ENCODE measurements around the gene FAT2. TPM values are rescaled to one million over a fixed set of nuclear protein-coding genes. Genes with fewer than 3 reads are reported as not detected.

FAT2 gene
- total RNA-seq, 1 experiment from 2014 or later, result not detected

DNA sequence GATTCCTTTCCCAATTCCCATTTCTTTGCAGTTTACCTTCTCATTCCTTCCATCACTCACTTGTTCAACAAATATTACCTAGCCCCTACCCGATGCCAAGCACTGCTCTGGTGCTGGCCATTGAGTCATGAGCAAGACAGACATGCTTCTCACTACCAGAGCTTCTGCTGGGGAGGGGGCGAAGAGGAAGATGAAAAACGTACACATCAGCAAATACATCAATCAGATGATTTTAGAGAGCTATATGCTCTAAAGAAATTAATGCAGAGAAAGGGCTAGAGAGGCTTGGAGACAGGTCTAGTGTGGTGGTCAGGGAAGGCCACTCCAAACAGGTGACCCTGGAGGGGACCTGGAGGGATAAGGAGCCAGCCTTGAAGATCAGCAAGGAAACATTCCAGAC, 14.4 kb upstream of the FAT2 start:
- Histone ChIP-seq H3K4me2 (ENCODE audit: low read depth, low read length, poor library complexity, severe bottlenecking) (no peak overlapping the region), H3K9me2 (replicated peaks; ENCODE audit: insufficient read depth, low read length) (no peaks in the 10 kb centered on the region), H3K4me1 (ENCODE audit: low read length) (no peaks in the 10 kb centered on the region), H3K36me3 (ENCODE audit: insufficient read depth, low read length) (no peaks in the 10 kb centered on the region), H2AFZ (ENCODE audit: low read length) (no peak overlapping the region), H3K9me3 (ENCODE audit: low read length) (no peaks in the 10 kb centered on the region), H3K79me2 (ENCODE audit: low read length) (no peaks in the 10 kb centered on the region), H3K9ac (ENCODE audit: low read length) (no peak overlapping the region), H4K20me1 (ENCODE audit: insufficient read depth, low read depth, low read length) (no peaks in the 10 kb centered on the region), H3K27me3 (ENCODE audit: low read length) (no peaks in the 10 kb centered on the region), H3K4me3 (ENCODE audit: low read length) (no peak overlapping the region), H3K27ac (ENCODE audit: low read length) (no peak overlapping the region)
- DNase-seq, result no peak

DNA sequence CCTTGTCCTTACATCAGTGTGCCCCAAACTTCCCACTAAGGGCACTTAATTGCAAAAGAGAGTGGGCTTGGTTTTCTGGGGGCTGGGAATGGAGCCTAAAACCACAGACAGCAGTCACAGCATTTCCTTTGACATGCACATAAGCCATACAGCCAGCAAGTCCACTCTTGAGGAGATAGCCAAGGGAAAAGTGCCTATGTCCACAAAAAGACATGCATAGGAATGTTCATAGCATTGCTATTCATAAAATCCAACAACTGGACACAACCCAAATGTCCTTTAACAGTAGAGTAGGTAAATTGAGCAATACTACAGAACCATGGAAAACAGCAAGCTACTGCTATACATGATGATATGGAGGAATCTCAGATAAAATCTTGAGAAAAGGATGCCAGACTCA, 11.7 kb upstream of the FAT2 start:
- Histone ChIP-seq H3K9ac (ENCODE audit: low read length) (no peak overlapping the region), H3K27me3 (ENCODE audit: low read length) (no peaks in the 10 kb centered on the region), H3K4me1 (ENCODE audit: low read length) (no peaks in the 10 kb centered on the region), H3K9me2 (replicated peaks; ENCODE audit: insufficient read depth, low read length) (no peaks in the 10 kb centered on the region), H3K36me3 (ENCODE audit: insufficient read depth, low read length) (no peaks in the 10 kb centered on the region), H3K9me3 (ENCODE audit: low read length) (no peaks in the 10 kb centered on the region), H3K27ac (ENCODE audit: low read length) (no peak overlapping the region), H3K79me2 (ENCODE audit: low read length) (no peaks in the 10 kb centered on the region), H4K20me1 (ENCODE audit: insufficient read depth, low read depth, low read length) (no peaks in the 10 kb centered on the region), H2AFZ (ENCODE audit: low read length) (no peak overlapping the region), H3K4me2 (ENCODE audit: low read depth, low read length, poor library complexity, severe bottlenecking) (no peak overlapping the region), H3K4me3 (ENCODE audit: low read length) (no peak overlapping the region)
- no peak for DNase-seq

DNA sequence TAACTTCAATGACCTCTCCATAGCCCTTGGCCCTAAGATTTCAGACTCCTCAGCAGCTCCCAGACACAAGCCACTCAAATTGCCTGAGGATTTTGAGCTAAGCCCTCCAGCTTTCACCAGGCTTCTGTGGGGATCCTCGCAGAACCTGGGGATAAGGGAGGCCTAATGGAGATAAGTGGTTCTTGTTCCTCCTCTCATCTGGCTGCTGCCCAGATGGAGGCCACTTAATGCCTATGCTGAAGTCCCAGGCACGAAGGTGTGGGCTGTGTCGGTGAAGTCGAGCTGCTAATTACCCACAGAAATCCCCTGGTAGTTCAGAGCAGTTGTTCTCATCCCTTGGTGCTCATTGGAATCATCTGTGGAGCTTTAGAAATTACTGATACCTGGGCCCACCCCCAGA, 10.3 kb upstream of the FAT2 start:
- Histone ChIP-seq H3K4me3 (ENCODE audit: low read length) (no peak overlapping the region), H2AFZ (ENCODE audit: low read length) (no peak overlapping the region), H3K36me3 (ENCODE audit: insufficient read depth, low read length) (no peaks in the 10 kb centered on the region), H3K9me2 (replicated peaks; ENCODE audit: insufficient read depth, low read length) (no peaks in the 10 kb centered on the region), H4K20me1 (ENCODE audit: insufficient read depth, low read depth, low read length) (no peaks in the 10 kb centered on the region), H3K4me2 (ENCODE audit: low read depth, low read length, poor library complexity, severe bottlenecking) (no peak overlapping the region), H3K9me3 (ENCODE audit: low read length) (no peaks in the 10 kb centered on the region), H3K79me2 (ENCODE audit: low read length) (no peaks in the 10 kb centered on the region), H3K27me3 (ENCODE audit: low read length) (no peaks in the 10 kb centered on the region), H3K9ac (ENCODE audit: low read length) (no peak overlapping the region), H3K4me1 (ENCODE audit: low read length) (no peaks in the 10 kb centered on the region), H3K27ac (ENCODE audit: low read length) (no peak overlapping the region)
- DNase-seq, result no peak

DNA sequence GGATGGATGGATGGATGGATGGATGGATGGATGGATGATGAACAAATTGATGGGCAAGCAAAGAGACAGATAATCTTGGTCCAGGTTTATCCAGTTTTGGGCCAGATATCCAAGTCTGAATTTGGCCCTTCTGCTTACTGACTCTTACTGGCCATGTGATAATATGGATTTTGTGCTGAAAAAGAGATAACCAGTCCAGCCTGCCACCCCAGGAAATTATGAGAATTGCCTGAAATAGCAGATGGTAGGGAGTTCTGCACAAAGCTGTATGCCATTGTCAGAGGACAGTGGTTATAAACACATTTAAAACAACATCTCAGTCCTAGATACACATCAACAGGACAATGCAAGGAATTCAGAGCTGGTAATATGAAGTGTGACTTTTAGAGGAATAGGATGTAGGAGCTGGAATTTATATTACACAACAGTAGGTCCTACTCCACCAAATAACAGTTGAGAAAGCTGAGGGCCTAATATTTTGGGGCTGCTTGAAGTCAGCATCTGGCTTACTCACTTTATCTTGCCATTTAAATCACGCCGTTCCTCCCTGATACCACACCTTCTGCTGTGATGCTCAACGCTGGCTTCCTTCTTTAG, 9.0 kb upstream of the FAT2 start:
- no peaks in the 10 kb centered on the region for H3K9me3 ChIP-seq (ENCODE audit: low read length)
- H4K20me1 ChIP-seq (ENCODE audit: insufficient read depth, low read depth, low read length), result no peaks in the 10 kb centered on the region
- no peak overlapping the region for H2AFZ ChIP-seq (ENCODE audit: low read length)
- H3K36me3 ChIP-seq (ENCODE audit: insufficient read depth, low read length), result no peaks in the 10 kb centered on the region
- H3K9ac ChIP-seq (ENCODE audit: low read length), result no peak overlapping the region
- no peak for DNase-seq
- H3K27ac ChIP-seq (ENCODE audit: low read length), result no peak overlapping the region
- H3K4me3 ChIP-seq (ENCODE audit: low read length), result no peak overlapping the region
- H3K4me1 ChIP-seq (ENCODE audit: low read length), result no peaks in the 10 kb centered on the region
- no peak overlapping the region for H3K4me2 ChIP-seq (ENCODE audit: low read depth, low read length, poor library complexity, severe bottlenecking)
- no peaks in the 10 kb centered on the region for H3K79me2 ChIP-seq (ENCODE audit: low read length)
- no peaks in the 10 kb centered on the region for H3K9me2 ChIP-seq (replicated peaks; ENCODE audit: insufficient read depth, low read length)
- no peaks in the 10 kb centered on the region for H3K27me3 ChIP-seq (ENCODE audit: low read length)

DNA sequence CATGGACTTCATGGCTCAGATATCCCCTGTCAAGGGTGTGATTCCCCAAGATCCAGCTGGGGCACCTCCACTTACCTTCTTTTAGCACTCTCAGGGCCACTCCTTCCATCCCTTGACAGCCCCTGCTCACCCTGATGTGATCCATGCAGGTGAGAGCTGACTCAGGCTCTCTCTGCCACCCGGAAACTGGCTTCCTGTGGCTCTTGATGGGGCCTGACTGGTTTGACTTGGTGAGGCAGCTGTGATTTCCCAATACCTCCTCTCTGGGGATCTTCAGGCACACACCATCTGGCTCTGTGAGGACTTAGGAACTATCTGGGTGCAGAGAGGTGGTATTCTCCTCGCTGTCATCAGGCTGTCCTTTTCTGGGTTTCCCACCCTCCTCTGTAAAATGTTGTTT, 7.9 kb upstream of the FAT2 start:
- Histone ChIP-seq H3K36me3 (ENCODE audit: insufficient read depth, low read length) (no peaks in the 10 kb centered on the region), H3K9me3 (ENCODE audit: low read length) (no peaks in the 10 kb centered on the region), H3K4me3 (ENCODE audit: low read length) (no peak overlapping the region), H2AFZ (ENCODE audit: low read length) (no peak overlapping the region), H3K9ac (ENCODE audit: low read length) (no peak overlapping the region), H3K4me1 (ENCODE audit: low read length) (no peaks in the 10 kb centered on the region), H3K9me2 (replicated peaks; ENCODE audit: insufficient read depth, low read length) (no peaks in the 10 kb centered on the region), H4K20me1 (ENCODE audit: insufficient read depth, low read depth, low read length) (no peaks in the 10 kb centered on the region), H3K27me3 (ENCODE audit: low read length) (no peaks in the 10 kb centered on the region), H3K79me2 (ENCODE audit: low read length) (no peaks in the 10 kb centered on the region), H3K27ac (ENCODE audit: low read length) (no peak overlapping the region), H3K4me2 (ENCODE audit: low read depth, low read length, poor library complexity, severe bottlenecking) (no peak overlapping the region)
- DNase-seq, result no peak

DNA sequence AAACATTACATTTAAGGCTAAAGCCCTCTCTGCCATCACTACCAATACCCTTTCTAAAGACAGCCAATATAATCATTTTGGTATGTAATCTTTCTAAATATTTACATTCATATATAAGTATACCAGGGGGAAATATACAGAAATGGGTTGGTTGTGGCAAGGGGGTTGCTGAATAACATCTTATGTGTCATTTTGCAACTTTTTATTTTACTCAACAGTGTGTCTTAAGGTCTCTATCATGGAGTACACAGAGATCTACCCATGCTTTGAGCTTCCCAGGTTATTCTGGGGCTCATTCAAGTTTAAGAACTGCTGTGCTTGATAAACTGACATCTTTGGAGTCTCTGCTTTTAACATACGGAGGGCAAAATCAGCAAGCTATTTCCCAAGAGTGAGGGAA, 7.4 kb upstream of the FAT2 start:
- no peak overlapping the region for H3K27ac ChIP-seq (ENCODE audit: low read length)
- H3K9me3 ChIP-seq (ENCODE audit: low read length), result no peaks in the 10 kb centered on the region
- H3K9me2 ChIP-seq (replicated peaks; ENCODE audit: insufficient read depth, low read length), result no peaks in the 10 kb centered on the region
- H2AFZ ChIP-seq (ENCODE audit: low read length), result no peak overlapping the region
- H3K9ac ChIP-seq (ENCODE audit: low read length), result no peak overlapping the region
- H3K4me2 ChIP-seq (ENCODE audit: low read depth, low read length, poor library complexity, severe bottlenecking), result no peak overlapping the region
- no peaks in the 10 kb centered on the region for H4K20me1 ChIP-seq (ENCODE audit: insufficient read depth, low read depth, low read length)
- H3K36me3 ChIP-seq (ENCODE audit: insufficient read depth, low read length), result no peaks in the 10 kb centered on the region
- H3K4me1 ChIP-seq (ENCODE audit: low read length), result no peaks in the 10 kb centered on the region
- no peak overlapping the region for H3K4me3 ChIP-seq (ENCODE audit: low read length)
- no peaks in the 10 kb centered on the region for H3K79me2 ChIP-seq (ENCODE audit: low read length)
- no peaks in the 10 kb centered on the region for H3K27me3 ChIP-seq (ENCODE audit: low read length)
- no peak for DNase-seq

DNA sequence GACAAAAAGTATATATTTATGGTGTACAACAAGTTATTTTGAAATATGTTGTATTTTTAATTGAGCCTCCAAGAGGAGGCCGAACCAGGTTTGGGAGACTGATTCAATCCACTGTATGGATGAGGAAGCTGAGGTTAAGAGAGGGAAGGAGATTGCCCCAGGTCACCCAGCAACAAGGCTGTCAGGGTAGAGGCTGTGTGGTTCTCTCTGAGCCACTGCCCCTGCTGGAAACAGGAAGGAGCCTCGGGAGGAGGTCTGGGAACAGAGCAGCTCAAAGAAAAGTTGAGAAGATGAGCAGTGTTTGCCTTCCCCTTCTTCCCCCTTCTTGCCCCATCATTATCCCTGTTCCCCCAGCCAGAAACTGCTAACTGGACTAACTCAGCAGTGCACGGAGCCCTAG, 6.6 kb upstream of the FAT2 start:
- Histone ChIP-seq H3K27me3 (ENCODE audit: low read length) (no peaks in the 10 kb centered on the region), H3K9me2 (replicated peaks; ENCODE audit: insufficient read depth, low read length) (no peaks in the 10 kb centered on the region), H3K4me2 (ENCODE audit: low read depth, low read length, poor library complexity, severe bottlenecking) (no peak overlapping the region), H4K20me1 (ENCODE audit: insufficient read depth, low read depth, low read length) (no peaks in the 10 kb centered on the region), H3K4me1 (ENCODE audit: low read length) (no peaks in the 10 kb centered on the region), H3K79me2 (ENCODE audit: low read length) (no peaks in the 10 kb centered on the region), H3K9ac (ENCODE audit: low read length) (no peak overlapping the region), H3K4me3 (ENCODE audit: low read length) (no peak overlapping the region), H3K9me3 (ENCODE audit: low read length) (no peaks in the 10 kb centered on the region), H2AFZ (ENCODE audit: low read length) (no peak overlapping the region), H3K36me3 (ENCODE audit: insufficient read depth, low read length) (no peaks in the 10 kb centered on the region), H3K27ac (ENCODE audit: low read length) (no peak overlapping the region)
- DNase-seq, result no peak

DNA sequence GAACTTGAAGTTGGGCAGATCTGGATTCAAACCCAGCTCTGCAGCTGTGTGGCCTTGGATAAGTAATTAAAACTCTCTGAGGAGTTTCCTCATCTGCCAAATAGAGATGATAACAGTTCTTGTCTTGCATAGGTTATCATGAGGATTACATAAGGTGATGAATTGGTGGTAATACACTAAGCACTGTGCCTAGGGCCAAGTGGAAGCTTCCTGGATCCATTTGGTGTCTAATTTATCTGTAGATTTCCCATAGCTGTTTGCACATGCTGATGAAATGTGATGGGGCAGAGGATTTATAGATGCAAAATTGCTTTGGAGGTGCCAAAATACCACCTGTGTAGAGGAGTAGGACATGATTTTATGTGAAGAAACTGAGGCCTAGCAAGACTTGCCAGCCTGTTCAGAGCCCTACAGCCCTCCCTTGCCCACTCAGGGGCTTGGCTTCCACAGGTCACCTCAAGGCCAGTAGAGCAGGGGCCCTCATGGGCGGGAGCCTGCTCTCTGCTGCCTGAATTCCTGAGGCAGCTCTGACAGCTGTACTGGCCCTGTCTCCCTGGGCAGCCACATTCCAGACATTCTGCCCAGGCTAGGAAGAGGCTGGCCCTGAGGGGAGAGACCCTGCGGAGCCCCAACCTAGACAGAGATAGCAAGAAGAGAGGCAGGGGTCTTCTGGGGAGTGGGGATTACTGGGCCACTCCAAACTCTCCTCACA, 5.9 kb upstream of the FAT2 start:
- Histone ChIP-seq H3K4me1 (ENCODE audit: low read length) (no peaks in the 10 kb centered on the region), H3K27me3 (ENCODE audit: low read length) (no peaks in the 10 kb centered on the region), H3K4me3 (ENCODE audit: low read length) (no peak overlapping the region), H3K9me3 (ENCODE audit: low read length) (no peaks in the 10 kb centered on the region), H3K36me3 (ENCODE audit: insufficient read depth, low read length) (no peaks in the 10 kb centered on the region), H3K4me2 (ENCODE audit: low read depth, low read length, poor library complexity, severe bottlenecking) (no peak overlapping the region), H3K27ac (ENCODE audit: low read length) (no peak overlapping the region), H2AFZ (ENCODE audit: low read length) (no peak overlapping the region), H4K20me1 (ENCODE audit: insufficient read depth, low read depth, low read length) (no peaks in the 10 kb centered on the region), H3K9me2 (replicated peaks; ENCODE audit: insufficient read depth, low read length) (no peaks in the 10 kb centered on the region), H3K79me2 (ENCODE audit: low read length) (no peaks in the 10 kb centered on the region), H3K9ac (ENCODE audit: low read length) (no peak overlapping the region)
- no peak for DNase-seq

Data from Karpas-422 (cell line).